Measurements from ENCODE around the gene ACSL4. TPM values are rescaled to one million over a fixed set of nuclear protein-coding genes. Genes with fewer than 3 reads are reported as not detected.

The ACSL4 gene
- total and polyA plus RNA-seq, 4 donors: 34.1 to 97.7 (median 62.2) TPM

- WGBS, 2 donors: 43 to 50% methylated on average over 3 of the region's 3 CpGs
- H3K9ac ChIP-seq (ENCODE audit: insufficient read depth in 1 of 2, low read length in 2 of 2): no peak overlapping the region
- peaks cover 0 to 12% (median 2%) of the 10 kb centered on the region in 3 donors for H3K27me3 ChIP-seq (ENCODE audit: control insufficient read depth in 3 of 3, insufficient read depth in 3 of 3, low read length in 2 of 3)
- ATAC-seq (ENCODE audit: insufficient read depth, low FRiP score) (no peak), DNase-seq (peak in 2 of 3 donors; percentile 33 to 57)
- H3K27ac ChIP-seq (ENCODE audit: low read depth in 1 of 2, low read length in 1 of 2): no peak overlapping the region
- H3K9me3 ChIP-seq (ENCODE audit: control insufficient read depth in 4 of 4, insufficient read depth in 3 of 4, low read length in 3 of 4): no peaks in the 10 kb centered on the region
- no peaks in the 10 kb centered on the region for H3K36me3 ChIP-seq (ENCODE audit: control insufficient read depth in 4 of 4, insufficient read depth in 4 of 4, low read length in 4 of 4)
- TF ChIP-seq, protein P1, sequence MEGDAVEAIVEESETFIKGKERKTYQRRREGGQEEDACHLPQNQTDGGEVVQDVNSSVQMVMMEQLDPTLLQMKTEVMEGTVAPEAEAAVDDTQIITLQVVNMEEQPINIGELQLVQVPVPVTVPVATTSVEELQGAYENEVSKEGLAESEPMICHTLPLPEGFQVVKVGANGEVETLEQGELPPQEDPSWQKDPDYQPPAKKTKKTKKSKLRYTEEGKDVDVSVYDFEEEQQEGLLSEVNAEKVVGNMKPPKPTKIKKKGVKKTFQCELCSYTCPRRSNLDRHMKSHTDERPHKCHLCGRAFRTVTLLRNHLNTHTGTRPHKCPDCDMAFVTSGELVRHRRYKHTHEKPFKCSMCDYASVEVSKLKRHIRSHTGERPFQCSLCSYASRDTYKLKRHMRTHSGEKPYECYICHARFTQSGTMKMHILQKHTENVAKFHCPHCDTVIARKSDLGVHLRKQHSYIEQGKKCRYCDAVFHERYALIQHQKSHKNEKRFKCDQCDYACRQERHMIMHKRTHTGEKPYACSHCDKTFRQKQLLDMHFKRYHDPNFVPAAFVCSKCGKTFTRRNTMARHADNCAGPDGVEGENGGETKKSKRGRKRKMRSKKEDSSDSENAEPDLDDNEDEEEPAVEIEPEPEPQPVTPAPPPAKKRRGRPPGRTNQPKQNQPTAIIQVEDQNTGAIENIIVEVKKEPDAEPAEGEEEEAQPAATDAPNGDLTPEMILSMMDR (IDR thresholded peaks at IDR 0.05; ENCODE audit: control extremely low read depth, extremely low read depth): no peak
- peaks cover 0 to 2% (median 0%) of the 10 kb centered on the region in 5 donors for H3K4me1 ChIP-seq (ENCODE audit: control insufficient read depth in 5 of 5, insufficient read depth in 5 of 5, low read length in 5 of 5)
- H3K4me3 ChIP-seq: no peak overlapping the region
Observed at GRCh38 chrX:109629310-109629709, 103.7 kb downstream of the ACSL4 start.

DNA sequence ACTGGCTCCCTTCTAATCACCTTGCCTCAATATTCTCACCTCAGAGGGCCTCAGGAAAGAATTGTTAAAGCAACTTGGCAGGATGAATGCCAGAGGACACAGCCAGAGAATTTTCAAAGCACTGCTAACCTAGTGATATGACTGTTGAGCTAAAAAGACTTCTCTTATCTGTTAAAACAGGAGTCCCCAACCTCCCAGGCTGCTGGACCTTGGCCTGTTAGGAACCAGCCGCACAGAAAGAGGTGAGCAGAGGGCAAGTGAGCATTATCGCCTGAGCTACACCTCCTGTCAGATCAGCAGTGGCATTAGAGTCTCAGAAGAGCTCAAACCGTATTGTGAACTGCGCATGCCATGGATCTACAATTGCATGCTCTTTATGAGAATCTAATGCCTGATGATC, 106.4 kb downstream of the ACSL4 start:
- ATAC-seq (ENCODE audit: insufficient read depth, low FRiP score) (no peak), DNase-seq (no peak)
- H3K4me1 ChIP-seq (ENCODE audit: control insufficient read depth in 5 of 5, insufficient read depth in 5 of 5, low read length in 5 of 5): peaks cover 0 to 5% (median 0%) of the 10 kb centered on the region in 5 donors
- no peaks in the 10 kb centered on the region for H3K9me3 ChIP-seq (ENCODE audit: control insufficient read depth in 4 of 4, insufficient read depth in 3 of 4, low read length in 3 of 4)
- H3K27ac ChIP-seq (ENCODE audit: low read depth in 1 of 2, low read length in 1 of 2): no peak overlapping the region
- H3K27me3 ChIP-seq (ENCODE audit: control insufficient read depth in 3 of 3, insufficient read depth in 3 of 3, low read length in 2 of 3): peaks cover 0 to 16% (median 0%) of the 10 kb centered on the region in 3 donors
- H3K9ac ChIP-seq (ENCODE audit: insufficient read depth in 1 of 2, low read length in 2 of 2): no peak overlapping the region
- H3K36me3 ChIP-seq (ENCODE audit: control insufficient read depth in 4 of 4, insufficient read depth in 4 of 4, low read length in 4 of 4): no peaks in the 10 kb centered on the region
- TF ChIP-seq, protein P1 (IDR thresholded peaks at IDR 0.05; ENCODE audit: control extremely low read depth, extremely low read depth): no peak
- WGBS, 2 donors: 84 to 100% methylated on average over 4 of the region's 4 CpGs
- H3K4me3 ChIP-seq: no peak overlapping the region

DNA sequence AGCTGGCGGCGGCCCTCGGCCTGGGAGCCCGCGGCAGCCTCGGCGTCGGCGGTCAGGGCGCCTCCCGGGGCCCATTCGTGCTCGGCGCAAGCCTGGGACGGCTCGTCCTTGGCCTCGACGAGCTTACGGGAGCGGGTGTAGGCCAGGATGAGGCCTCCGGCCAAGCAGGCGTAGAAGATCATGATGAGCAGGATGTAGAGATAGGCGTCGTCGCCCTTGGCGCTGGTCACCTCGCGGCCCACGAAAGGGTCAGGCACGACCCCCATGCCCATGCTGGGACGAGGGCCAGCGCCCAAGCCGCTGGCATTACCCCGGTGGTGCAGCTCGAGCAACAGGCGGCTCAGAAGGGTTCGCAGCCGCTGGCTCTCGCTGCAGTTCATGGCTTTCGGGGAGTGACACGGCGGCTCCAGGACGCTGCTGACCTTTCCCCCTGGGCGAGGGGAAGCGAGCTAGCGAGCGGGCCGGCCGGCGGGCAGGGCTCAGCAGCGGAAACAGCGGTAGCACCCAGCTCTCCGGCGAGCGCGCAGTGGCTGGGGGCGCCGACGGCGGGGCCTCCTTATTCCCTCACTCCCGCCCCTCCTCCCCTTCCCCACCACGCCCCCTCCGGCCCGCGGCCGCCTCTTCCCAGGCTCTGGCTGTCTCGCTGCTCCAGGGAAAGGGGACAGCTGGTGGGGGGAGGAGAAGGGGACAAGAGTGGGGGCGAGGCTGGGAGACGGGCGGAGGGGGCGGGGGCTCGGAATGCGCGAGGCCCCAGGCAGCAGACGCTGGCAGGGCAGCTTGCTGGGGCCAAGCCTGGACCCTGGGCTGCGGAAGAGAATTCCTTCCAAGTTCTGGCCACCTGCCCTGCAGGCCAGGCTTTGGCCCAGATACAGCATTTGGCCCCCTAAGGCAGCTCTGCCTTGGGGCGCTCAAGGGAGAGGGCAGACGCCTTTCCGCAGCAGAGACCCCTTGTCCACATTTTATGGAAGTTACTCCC, 108.1 kb downstream of the ACSL4 start, which contains the start of gene KCNE5:
Gene KCNE5 (minus strand): TSS at position 532 of the 976 bp plus-strand sequence. CDS start 152 bp downstream, at position 380.
- Histone ChIP-seq H3K27me3 (ENCODE audit: control insufficient read depth in 3 of 3, insufficient read depth in 3 of 3, low read length in 2 of 3) (peaks cover 0 to 11% (median 0%) of the 10 kb centered on the region in 3 donors), H3K36me3 (ENCODE audit: control insufficient read depth in 4 of 4, insufficient read depth in 4 of 4, low read length in 4 of 4) (no peaks in the 10 kb centered on the region), H3K9ac (ENCODE audit: insufficient read depth in 1 of 2, low read length in 2 of 2) (no peak within 1 kb of the TSS), H3K4me1 (ENCODE audit: control insufficient read depth in 5 of 5, insufficient read depth in 5 of 5, low read length in 5 of 5) (peaks cover 0 to 5% (median 0%) of the 10 kb centered on the region in 5 donors), H3K4me3 (no peak within 1 kb of the TSS), H3K27ac (ENCODE audit: low read depth in 1 of 2, low read length in 1 of 2) (no peak within 1 kb of the TSS), H3K9me3 (ENCODE audit: control insufficient read depth in 4 of 4, insufficient read depth in 3 of 4, low read length in 3 of 4) (no peaks in the 10 kb centered on the region)
- TF ChIP-seq, protein P1 (IDR thresholded peaks at IDR 0.05; ENCODE audit: control extremely low read depth, extremely low read depth): no peak
- ATAC-seq (ENCODE audit: insufficient read depth, low FRiP score) (no peak), DNase-seq (peak; percentile 82 to 84 (median 84))
- 45% methylated on average over 38 to 79 of the region's 79 CpGs for WGBS, 2 donors

Measured in lung (tissue), 12 donors.